ENCODE results near the gene KRT83.

The KRT83 gene

GRCh38 chr12:52364901-52365489 lies 43.8 kb upstream of the KRT83 start:
- TF ChIP-seq CTCF (conservative IDR thresholded peaks at IDR 0.05; ENCODE audit: low read length): no peak
- no peak for TF ChIP-seq EZH2phosphoT487 (IDR thresholded peaks at IDR 0.05; ENCODE audit: borderline replicate concordance)
- Histone ChIP-seq H3K4me3 (ENCODE audit: low read length, poor library complexity, severe bottlenecking) (no peak overlapping the region), H4K20me1 (ENCODE audit: insufficient read depth, low read length, poor library complexity, severe bottlenecking) (no peaks in the 10 kb centered on the region), H2AFZ (ENCODE audit: low read length) (no peak overlapping the region), H3F3A (ENCODE audit: low read depth) (no peaks in the 10 kb centered on the region), H3K9me3 (ENCODE audit: insufficient read depth, low read depth, low read length) (no peaks in the 10 kb centered on the region), H3K9ac (ENCODE audit: low read depth, low read length, poor library complexity, severe bottlenecking) (no peak overlapping the region), H3K36me3 (ENCODE audit: insufficient read depth, low read length) (no peaks in the 10 kb centered on the region), H3K9me2 (replicated peaks; ENCODE audit: low read depth, low read length) (no peaks in the 10 kb centered on the region), H3K4me1 (ENCODE audit: insufficient read depth, low read length, poor library complexity, severe bottlenecking) (peaks cover 22% of the 10 kb centered on the region), H3K79me2 (ENCODE audit: insufficient read depth, low read length) (no peaks in the 10 kb centered on the region), H3K27me3 (ENCODE audit: insufficient read depth, low read length, poor library complexity, severe bottlenecking) (no peaks in the 10 kb centered on the region), H3K4me2 (ENCODE audit: low read depth, low read length, poor library complexity, severe bottlenecking) (no peak overlapping the region)

- Histone ChIP-seq H3K4me3 (ENCODE audit: low read length, poor library complexity, severe bottlenecking) (no peak overlapping the region), H3K36me3 (ENCODE audit: insufficient read depth, low read length) (no peaks in the 10 kb centered on the region), H3K27me3 (ENCODE audit: insufficient read depth, low read length, poor library complexity, severe bottlenecking) (no peaks in the 10 kb centered on the region), H3K9me3 (ENCODE audit: insufficient read depth, low read depth, low read length) (no peaks in the 10 kb centered on the region), H3K9ac (ENCODE audit: low read depth, low read length, poor library complexity, severe bottlenecking) (no peak overlapping the region), H4K20me1 (ENCODE audit: insufficient read depth, low read length, poor library complexity, severe bottlenecking) (no peaks in the 10 kb centered on the region), H3K9me2 (replicated peaks; ENCODE audit: low read depth, low read length) (no peaks in the 10 kb centered on the region), H2AFZ (ENCODE audit: low read length) (no peak overlapping the region), H3K79me2 (ENCODE audit: insufficient read depth, low read length) (no peaks in the 10 kb centered on the region), H3F3A (ENCODE audit: low read depth) (no peaks in the 10 kb centered on the region), H3K4me1 (ENCODE audit: insufficient read depth, low read length, poor library complexity, severe bottlenecking) (peaks cover 31% of the 10 kb centered on the region), H3K4me2 (ENCODE audit: low read depth, low read length, poor library complexity, severe bottlenecking) (no peak overlapping the region)
- TF ChIP-seq EZH2phosphoT487 (IDR thresholded peaks at IDR 0.05; ENCODE audit: borderline replicate concordance) (no peak), CTCF (conservative IDR thresholded peaks at IDR 0.05; ENCODE audit: low read length) (no peak)
Observed at GRCh38 chr12:52364061-52364460, 42.9 kb upstream of the KRT83 start.

GRCh38 chr12:52363111-52363679 lies 42.0 kb upstream of the KRT83 start:
- Histone ChIP-seq H4K20me1 (ENCODE audit: insufficient read depth, low read length, poor library complexity, severe bottlenecking) (no peaks in the 10 kb centered on the region), H3K79me2 (ENCODE audit: insufficient read depth, low read length) (no peaks in the 10 kb centered on the region), H3K9me3 (ENCODE audit: insufficient read depth, low read depth, low read length) (no peaks in the 10 kb centered on the region), H3K9me2 (replicated peaks; ENCODE audit: low read depth, low read length) (no peaks in the 10 kb centered on the region), H3K9ac (ENCODE audit: low read depth, low read length, poor library complexity, severe bottlenecking) (no peak overlapping the region), H2AFZ (ENCODE audit: low read length) (no peak overlapping the region), H3K27me3 (ENCODE audit: insufficient read depth, low read length, poor library complexity, severe bottlenecking) (no peaks in the 10 kb centered on the region), H3F3A (ENCODE audit: low read depth) (no peaks in the 10 kb centered on the region), H3K36me3 (ENCODE audit: insufficient read depth, low read length) (no peaks in the 10 kb centered on the region), H3K4me2 (ENCODE audit: low read depth, low read length, poor library complexity, severe bottlenecking) (no peak overlapping the region), H3K4me1 (ENCODE audit: insufficient read depth, low read length, poor library complexity, severe bottlenecking) (peaks cover 38% of the 10 kb centered on the region), H3K4me3 (ENCODE audit: low read length, poor library complexity, severe bottlenecking) (no peak overlapping the region)
- TF ChIP-seq CTCF (conservative IDR thresholded peaks at IDR 0.05; ENCODE audit: low read length): no peak
- TF ChIP-seq EZH2phosphoT487 (IDR thresholded peaks at IDR 0.05; ENCODE audit: borderline replicate concordance): no peak

All from Loucy (cell line).